GM21576 (cell line): ENCODE results near the gene CYP26A1.

ENCODE experiments used
- ATAC-seq: cut with Tn5 transposase; IDR thresholded peaks from one replicate; pipeline ENCODE4 v1.9.1; 2021; ENCODE audit warnings: mild to moderate bottlenecking, moderate library complexity; ENCODE audit not compliant: unreplicated experiment

Gene CYP26A1

DNA sequence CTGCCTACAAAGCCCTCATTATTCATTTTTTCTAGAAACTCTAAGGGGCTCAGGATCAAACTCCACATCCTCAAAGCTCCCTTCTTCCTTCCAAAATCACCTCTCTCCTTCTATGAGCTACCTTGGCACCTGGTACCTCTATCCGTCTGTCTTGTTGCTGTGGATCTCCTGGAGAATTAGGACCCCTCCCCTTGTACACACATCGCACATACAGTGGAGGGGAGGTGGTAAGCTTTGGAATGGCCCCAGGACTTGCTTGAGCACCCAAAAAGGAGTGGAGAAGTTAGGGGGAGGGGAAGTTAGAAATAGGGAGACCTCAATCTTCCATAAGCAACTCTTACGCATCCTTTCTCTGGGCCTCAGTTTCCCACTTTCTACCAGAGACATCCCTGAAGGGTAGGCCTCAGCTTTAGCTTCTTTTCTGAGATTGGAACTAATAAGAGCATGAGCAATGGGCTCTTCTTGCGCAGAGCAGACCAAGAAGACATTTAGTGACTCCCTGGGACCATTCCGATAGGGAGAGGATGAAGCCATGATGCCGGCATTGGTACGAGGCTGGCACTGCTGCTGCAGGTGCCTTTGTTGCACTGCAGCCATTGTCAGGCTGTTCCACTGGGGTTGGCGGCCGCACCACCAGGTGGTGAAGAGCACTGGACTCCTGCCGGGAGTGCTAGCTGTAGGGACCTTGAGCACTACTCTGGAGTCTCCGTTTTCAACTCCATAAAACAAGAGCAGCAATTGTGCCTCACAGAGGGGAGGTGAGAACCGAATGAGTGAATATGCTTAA is 8.6 kb upstream of the CYP26A1 start:
- ATAC-seq = no peak

- ATAC-seq = no peak
Observed at GRCh38 chr10:93065675-93066543, 7.8 kb upstream of the CYP26A1 start.

DNA sequence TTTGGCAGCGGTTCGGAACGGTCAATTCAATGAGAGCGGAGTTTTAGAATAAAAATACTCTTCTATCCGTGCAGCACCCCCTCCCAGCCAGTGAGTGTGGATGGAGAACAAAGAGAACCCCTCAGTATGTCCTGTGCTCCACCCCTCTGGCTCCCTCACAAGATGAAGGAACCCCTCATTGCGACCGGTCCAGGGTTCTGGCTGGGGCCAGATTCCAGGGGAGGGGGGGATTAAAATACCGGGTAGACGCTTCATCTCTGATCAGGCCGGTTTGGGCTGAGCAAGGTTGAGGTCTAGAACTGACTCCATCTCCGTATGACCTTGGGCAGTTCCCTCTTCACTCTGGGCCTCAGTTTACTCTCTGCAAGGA is 7.2 kb upstream of the CYP26A1 start:
- no peak for ATAC-seq

GRCh38 chr10:93067443-93068365 is 6.0 kb upstream of the CYP26A1 start:
- ATAC-seq = no peak

DNA sequence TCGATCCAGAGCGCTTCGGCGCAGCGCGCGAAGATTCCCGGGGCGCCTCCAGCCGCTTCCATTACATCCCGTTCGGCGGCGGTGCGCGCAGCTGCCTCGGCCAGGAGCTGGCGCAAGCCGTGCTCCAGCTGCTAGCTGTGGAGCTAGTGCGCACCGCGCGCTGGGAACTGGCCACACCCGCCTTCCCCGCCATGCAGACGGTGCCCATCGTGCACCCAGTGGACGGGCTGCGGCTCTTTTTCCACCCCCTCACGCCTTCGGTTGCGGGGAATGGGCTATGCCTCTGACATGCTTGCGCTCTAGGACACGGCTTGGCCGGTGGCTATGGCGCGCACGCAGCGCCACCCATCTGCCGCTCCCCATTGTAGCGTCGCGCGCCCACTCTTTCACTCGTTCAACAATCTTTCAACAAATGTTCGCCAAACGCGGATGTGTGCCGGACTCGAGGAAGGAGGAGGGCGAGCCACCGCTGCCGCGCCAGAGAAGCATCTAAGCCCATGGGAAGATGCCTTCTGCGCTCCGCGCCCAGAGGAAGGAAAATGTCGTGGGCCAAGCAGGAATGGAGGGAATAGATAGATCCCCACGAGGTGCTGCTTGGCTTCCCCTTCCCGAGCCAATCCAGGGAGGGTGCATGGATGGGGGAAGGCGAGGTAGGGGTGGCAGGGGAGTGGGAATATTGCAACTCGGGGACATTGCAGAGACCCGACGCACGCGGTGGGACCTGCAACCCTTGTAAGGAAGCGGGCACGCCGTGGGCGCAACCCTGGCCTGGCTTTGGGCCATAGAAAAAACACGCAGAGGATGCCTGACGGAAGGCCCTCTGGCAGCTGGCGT is 5.1 kb upstream of the CYP26A1 start:
- ATAC-seq = no peak

DNA sequence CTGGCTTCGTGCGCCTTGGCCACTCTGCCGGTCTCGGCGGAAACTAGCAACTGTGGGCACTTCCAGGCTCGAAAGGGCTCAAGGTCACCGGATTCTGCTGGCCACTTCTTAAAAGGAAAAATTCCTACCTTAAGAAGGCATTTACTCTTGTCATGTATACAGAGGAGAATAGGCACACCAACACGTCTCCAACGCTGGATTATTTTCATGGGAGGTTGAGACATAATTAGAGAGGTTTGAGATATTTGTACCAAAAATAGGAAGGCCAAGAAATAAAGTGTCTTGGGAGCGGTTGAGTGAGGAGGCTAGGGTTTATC is 4.5 kb upstream of the CYP26A1 start:
- no peak for ATAC-seq

- no peak for ATAC-seq
Observed at GRCh38 chr10:93070378-93071176, 3.1 kb upstream of the CYP26A1 start.

- ATAC-seq = no peak
Observed at GRCh38 chr10:93071177-93071472, 2.6 kb upstream of the CYP26A1 start.

DNA sequence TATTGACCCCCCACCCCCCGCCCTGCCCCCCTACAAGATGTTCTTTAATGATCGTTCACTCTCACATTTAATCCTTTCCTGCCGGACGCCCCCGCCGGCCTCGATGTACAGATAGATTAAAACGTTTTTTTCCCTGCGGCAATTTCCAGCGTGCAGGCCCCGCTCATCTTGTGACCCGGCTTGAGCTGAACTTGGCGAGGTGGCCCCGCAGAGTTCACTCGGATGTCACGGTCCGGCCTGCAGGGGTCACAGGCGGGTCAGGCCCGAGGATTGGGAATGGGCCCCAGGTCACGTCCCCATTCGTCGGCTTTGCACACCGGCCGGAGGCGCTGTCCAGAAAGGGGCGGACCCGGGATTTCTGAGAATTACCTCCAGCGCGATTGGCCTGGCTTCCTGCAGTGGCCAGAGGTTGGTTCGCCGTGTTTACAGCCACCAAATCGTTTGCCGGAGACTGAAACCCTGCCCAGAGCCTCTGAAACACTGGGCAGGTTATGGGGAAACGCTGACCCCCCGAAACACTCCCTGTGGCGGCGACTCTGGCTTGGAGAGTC is 1.9 kb upstream of the CYP26A1 start:
- ATAC-seq = no peak

GRCh38 chr10:93072225-93072712 is 1.4 kb upstream of the CYP26A1 start:
- no peak for ATAC-seq

DNA sequence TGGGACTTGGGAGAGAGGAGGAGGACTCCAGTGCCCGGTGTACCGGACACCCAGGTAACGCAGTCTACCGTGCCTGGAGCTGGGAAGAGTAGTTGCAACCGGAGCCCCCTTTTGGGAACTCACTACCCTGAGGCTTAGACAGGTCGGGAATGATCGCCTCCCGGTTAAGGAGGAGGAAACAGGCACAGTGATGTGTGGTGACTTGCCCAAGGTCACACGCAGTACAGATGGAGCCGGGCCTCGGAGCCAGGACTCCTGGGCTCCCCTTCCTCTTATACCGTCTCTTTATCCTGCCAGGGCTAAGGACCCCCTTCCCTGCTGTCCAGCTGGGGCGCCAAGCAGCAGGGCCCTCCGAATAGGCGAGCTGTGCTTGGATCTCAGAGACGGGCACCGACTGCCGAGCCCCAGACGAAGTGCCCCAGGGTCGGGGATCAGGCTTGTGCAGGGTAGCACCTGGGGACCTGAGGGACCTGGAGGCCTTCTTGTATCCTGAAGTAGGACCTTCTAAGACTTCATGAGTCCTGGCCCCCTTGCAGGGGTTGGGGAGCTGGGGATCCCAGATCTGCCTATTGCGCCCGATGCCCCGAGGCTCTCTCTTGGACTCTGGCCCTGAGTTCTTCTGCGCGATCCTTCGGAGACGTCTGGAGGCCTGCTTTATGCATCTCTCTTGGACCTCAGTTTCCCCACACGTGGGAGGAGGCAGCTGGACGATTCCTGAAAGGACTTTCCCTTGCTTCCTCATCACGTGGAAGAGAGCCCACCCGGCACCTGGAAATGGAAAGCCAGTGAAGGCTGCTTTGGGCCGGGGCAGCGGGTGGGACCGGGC is 767 bp upstream of the CYP26A1 start:
- no peak for ATAC-seq

DNA sequence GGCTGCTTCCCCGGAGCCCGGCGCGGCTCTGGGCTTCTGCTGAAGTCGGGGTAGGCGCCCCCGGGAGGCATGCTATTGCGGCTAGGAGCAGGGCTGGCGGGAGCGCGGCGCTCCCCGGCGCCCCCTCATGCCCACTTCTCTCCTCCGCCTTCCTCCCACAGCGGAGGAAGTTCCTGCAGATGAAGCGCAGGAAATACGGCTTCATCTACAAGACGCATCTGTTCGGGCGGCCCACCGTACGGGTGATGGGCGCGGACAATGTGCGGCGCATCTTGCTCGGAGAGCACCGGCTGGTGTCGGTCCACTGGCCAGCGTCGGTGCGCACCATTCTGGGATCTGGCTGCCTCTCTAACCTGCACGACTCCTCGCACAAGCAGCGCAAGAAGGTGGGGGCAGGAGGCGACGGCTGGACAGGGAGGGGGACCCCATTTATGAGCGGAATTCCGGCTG is 479 bp downstream of the CYP26A1 start:
- no peak for ATAC-seq

GRCh38 chr10:93074597-93075368 is 1.1 kb downstream of the CYP26A1 start:
- no peak for ATAC-seq

GRCh38 chr10:93075369-93076221 is 1.9 kb downstream of the CYP26A1 start:
- ATAC-seq = no peak

DNA sequence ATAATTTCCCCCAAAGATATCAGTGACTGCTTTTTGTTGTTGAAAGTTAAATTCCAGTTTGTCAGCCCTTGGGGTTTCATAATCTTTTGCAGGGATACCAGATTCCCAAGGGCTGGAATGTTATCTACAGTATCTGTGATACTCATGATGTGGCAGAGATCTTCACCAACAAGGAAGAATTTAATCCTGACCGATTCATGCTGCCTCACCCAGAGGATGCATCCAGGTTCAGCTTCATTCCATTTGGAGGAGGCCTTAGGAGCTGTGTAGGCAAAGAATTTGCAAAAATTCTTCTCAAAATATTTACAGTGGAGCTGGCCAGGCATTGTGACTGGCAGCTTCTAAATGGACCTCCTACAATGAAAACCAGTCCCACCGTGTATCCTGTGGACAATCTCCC is 3.2 kb downstream of the CYP26A1 start:
- no peak for ATAC-seq

DNA sequence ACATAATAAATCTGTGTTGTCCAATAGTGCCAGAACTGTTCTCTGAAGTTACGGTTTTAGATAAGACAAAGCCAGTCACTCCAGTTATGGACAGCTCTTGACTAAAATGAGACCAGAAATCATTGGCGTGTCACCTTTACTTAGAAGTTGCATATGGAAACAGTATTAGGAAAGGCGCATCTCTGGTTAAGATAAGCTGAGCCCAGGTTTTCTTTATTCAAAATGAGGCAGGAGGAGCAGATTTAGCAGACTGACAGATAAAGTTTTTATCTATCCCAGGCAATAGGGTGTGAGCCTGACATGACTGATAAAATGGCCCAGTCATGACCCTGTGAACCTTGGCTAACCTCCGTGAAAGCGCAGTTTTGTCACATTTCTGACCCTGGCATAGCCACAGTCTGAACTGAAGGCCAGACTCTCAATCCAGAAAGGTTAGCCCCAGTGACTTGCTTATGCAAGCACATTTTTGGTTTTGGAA is 4.2 kb downstream of the CYP26A1 start:
- ATAC-seq = no peak
